ENCODE data around the gene ARSK.

DNA sequence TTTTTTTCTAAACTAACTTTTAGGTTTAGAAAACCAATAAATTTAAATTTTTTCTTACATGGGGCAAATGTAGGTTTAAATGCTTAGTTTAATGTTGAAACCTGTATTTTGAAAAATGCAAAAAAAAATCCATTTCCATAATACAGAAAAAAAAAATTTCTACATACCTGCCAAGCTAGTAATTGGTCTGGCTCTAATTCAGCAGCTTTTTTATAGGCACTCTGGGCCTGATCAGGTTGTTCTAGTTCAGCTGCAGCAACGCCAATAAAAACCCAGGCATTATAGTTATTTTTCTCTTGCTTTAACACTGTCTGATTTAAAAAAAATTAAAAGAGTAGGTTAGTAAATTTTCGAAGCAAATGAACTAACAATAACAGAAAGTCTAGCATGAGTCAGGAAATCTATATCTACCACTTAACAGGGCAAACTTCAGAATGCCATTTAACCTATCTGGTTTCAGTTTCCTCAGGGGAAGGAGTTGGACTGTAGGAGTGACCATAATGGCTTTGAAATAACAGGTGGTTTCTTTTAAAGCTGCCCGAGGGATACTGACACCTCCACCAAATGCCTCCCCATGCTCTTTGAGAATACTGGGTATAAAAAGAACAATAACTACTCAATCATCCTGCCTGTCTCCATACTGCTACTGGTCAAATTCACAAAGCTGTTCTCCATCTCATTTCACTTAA is 11.7 kb upstream of the ARSK start:
- TF ChIP-seq, protein P1, sequence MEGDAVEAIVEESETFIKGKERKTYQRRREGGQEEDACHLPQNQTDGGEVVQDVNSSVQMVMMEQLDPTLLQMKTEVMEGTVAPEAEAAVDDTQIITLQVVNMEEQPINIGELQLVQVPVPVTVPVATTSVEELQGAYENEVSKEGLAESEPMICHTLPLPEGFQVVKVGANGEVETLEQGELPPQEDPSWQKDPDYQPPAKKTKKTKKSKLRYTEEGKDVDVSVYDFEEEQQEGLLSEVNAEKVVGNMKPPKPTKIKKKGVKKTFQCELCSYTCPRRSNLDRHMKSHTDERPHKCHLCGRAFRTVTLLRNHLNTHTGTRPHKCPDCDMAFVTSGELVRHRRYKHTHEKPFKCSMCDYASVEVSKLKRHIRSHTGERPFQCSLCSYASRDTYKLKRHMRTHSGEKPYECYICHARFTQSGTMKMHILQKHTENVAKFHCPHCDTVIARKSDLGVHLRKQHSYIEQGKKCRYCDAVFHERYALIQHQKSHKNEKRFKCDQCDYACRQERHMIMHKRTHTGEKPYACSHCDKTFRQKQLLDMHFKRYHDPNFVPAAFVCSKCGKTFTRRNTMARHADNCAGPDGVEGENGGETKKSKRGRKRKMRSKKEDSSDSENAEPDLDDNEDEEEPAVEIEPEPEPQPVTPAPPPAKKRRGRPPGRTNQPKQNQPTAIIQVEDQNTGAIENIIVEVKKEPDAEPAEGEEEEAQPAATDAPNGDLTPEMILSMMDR (IDR thresholded peaks at IDR 0.05; ENCODE audit: low read length), result no peak
- no peak for TF ChIP-seq EZH2 (IDR thresholded peaks at IDR 0.05; ENCODE audit: borderline replicate concordance, low read length)

Data from OCI-LY1 (cell line).